Stimulated activated CD8-positive, alpha-beta memory T cell treated with anti-CD3 and anti-CD28 coated beads, Interleukin-12 subunit alpha, Interleukin-12 subunit beta, amount 100 ng/mL, for 4 hours (primary cell): Measurements from ENCODE around the gene EPB41L1.
A peak's percentile ranks its signal among the peaks of the same experiment; 100 is the strongest.
"Not testable (repeated sequence)": the region's sequence is repeated elsewhere in the genome, so short reads cannot be mapped to it uniquely, and the experiment has no call there.

Experiments used
- DNase-seq: peaks from one replicate; pipeline ENCODE4 v3.0.0-alpha.2; 2020; ENCODE audit warnings: low read depth

The EPB41L1 gene

DNA sequence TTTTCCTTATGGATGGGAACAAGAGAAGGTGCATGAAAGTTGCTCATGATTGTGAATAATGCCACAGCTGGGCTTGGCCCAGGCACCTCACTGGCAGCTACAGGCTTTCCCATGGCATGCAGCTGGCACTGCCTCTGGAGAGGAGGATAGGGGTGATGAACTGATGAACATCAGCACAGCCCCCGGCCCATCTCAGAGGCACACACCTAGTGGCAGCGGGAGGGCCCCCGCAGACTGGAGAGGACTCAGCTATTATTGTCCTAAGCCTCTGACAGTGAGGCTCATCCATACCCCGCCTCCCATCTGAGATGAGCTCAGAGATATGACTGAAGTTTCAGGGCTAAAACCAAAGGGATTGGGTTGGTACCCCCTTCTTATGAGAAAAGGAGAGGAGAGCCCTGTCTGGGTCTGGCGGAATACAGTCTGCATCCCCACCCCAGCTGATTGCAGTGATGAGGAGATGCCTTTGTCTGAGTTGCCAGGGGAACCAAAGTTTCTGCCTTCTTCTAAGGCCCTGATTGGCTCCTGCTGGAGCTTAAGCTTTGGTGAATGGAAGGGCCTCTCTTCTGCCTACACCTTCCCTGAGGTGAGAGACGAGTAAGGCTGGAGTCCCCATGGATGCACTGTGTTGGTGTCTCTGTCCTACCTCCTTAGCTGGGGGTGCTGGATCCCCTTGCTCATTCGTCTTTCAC is 27.6 kb upstream of the EPB41L1 start:
- DNase-seq, result no peak

DNA sequence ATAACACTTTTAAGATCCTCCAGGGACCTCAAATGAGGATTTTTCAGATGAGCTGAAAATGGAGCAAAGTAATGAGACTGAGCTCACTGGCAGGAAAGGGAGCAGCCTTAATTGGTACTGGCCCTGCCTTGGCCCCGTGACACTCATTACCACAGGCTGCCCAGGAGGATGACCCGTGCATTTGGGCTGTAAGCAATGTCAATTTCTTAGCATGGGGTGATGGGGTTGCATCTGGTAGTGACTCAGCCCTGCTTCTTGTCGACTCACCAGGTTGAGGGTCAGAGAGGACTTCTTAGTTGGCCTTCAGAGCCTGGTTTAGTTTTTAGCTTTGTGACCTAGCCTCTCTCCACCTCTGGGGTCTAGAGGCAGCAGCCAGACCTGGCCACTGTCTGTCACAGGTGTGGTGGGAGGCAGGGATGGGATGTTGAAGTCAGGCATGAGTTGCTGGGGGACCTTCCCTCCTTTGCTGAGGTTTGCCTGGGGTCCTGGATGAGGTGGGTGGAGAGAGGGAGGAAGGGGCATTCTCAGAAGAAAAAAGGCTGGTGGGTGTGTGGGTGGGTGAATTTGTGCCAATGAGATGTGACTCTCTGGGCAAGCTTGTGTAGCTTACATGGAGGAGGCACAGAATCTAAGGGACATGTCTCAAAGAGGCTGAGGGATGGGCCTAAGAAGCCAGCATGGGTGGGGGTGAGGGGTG is 25.9 kb upstream of the EPB41L1 start:
- DNase-seq, result no peak

DNA sequence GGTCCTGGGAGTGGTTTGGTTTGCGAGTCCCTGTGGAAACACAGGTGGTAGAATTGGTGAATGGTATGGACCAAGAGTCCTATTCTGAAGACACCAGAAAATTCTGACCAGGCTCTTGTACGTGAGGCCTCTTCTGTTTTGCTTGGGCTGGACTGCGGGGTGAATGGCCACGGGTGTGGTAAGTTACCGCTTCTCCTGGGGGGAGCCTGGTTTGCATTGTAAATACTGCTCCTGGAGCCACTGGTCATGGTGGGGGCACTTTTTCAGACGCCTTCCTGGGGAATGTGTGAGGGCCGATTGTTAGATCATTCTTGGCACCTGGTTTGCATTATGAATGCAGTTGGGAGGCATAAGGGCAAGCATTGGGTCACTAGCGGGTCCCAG is 25.4 kb upstream of the EPB41L1 start:
- no peak for DNase-seq

DNA sequence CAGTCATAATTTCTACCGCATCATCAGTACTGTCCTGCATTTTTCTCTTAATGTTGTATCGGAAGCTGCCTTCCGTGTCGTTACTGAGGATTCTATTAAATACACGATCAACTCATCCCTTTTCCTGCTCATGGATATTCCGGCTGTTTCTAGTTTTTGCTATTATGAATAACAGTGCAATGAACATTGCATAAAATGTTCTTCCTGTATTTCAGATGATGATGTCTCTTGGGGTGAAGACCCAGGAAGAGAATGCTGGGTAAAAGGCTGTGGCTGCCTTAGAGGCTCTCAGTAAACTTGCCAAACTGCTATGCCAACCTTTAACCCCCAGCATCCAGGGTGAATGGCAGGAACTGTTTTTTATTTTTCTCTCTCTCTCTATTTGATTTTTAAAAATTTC is 24.1 kb upstream of the EPB41L1 start:
- DNase-seq, result no peak

DNA sequence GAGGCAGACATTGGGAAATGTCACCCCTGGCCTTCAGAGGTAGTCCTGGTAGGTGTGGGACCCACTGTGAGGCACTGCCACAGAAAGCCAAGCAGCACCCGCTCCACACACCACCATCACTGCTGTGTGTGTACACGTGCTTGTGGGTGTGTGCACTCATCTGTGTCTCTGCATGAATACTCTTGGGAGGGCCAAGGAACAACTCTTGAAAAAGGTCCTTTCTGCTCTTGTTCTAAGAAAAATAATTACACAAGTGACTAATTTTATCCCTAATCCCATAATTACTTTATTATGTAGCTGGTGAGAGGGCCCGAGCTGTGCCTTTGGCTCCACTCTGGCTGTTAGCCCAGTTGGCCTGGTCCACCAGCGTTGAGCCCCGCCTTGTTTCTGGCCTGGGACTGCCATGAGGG is 21.7 kb upstream of the EPB41L1 start:
- no peak for DNase-seq

DNA sequence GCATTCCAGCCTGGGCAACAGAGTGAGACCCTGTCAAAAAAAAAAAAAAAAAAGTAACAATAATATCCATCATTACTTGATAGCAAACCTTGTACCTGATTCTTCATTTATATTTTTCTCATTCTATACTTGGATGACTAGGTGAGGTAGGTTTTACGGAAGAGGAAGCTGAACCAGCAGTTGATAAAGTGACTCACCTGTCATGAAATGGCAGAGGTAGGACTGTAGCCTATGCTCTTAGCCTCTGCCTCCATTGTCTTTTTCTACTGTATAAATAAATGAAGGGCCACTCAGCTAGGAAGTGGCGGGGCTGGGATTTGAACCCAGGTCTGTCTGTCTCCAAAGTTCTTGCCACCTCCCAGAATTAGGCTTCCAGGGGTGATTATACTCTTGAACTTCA is 20.7 kb upstream of the EPB41L1 start:
- no peak for DNase-seq

DNA sequence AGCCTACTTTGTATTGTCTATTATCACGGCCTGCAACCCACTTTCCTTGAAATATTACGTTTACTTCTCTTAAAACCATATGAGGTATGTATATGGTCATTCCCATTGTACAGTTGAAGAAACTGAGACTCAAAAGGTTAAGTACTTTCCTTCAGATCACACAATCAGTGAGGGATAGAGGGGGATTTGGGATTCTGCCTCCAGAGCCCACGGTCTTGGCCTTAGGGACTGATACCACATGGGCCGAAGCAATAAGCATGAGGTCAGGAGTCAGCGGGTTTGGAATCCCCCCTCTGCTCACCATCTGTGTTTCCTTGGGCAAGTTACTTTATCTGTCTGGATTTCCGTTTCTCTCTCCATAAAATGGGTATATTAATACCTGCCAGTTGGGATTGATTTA is 19.4 kb upstream of the EPB41L1 start:
- DNase-seq, result no peak

DNA sequence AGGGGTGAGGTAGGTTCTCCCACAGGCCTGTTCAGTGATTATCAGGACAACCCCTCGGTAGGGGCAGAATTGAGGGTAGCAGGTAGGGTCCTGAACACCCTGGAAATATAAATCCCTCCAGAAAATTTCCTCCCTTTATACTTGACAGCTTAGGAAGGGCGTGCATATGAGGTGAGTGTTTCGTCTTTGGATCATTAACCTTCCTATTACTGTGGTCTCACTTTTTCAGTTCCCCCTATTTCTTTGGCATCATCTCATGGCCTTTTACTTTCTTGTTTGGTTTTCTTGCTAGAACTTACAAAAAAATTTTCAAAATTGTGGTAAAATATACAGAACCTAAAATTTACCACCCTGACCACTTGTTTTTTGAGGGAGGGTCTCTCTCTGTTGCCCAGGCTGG is 18.7 kb upstream of the EPB41L1 start:
- no peak for DNase-seq

DNA sequence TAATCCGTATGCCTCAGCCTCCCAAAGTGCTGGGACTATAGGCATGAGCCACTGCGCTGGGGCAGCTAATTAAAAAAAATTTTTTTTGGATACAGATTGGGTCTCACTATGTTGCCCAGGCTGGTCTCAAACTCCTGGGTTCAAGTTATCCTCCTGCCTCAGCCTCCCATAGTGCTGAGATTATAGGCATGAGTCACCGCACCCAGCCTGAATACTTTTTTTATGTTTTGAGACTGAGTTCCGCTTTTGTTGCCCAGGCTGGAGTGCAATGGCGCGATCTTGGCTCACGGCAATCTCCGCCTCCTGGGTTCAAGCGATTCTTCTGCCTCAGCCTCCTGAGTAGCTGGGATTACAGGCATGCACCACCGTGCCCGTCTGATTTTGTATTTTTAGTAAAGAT is 17.2 kb upstream of the EPB41L1 start:
- DNase-seq, result not testable (repeated sequence)

DNA sequence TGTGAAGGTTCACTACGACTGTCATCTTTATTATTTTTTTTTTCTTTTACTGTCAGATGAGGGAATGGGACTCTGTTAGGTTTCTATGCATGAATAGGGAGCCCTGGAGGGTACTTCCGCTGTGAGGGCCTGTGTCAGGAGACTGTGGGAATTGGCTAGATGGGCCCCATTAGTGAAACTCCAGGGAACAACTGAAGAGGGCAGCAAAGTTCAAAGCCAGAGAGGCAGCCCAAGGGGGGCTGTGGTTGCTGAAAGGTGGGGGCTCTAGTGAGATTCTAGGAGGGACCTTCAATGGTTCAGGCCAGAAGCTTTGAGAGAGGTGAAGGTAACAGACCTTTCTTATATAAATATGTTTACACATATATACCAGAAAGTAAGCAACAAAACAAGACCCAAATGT is 13.2 kb upstream of the EPB41L1 start:
- no peak for DNase-seq

DNA sequence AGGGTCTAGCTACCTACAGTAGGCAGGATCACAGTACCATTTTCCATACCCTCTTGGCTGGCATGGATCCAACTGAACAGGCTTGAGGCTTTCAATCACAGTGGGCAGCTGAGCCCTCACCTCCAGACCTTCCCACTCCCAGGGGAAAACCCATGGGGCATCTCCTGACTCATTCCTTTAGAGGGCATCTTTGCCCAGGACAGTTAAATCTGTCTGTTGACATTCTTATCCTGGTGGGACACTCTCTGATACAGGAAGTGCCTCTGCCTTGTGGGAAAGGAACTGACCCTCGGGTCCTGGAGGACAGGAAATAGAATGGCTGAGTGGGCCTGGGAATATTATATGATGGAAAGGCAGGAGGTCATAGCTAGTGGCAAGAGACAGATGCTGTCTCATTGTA is 10.2 kb upstream of the EPB41L1 start:
- DNase-seq, result no peak

DNA sequence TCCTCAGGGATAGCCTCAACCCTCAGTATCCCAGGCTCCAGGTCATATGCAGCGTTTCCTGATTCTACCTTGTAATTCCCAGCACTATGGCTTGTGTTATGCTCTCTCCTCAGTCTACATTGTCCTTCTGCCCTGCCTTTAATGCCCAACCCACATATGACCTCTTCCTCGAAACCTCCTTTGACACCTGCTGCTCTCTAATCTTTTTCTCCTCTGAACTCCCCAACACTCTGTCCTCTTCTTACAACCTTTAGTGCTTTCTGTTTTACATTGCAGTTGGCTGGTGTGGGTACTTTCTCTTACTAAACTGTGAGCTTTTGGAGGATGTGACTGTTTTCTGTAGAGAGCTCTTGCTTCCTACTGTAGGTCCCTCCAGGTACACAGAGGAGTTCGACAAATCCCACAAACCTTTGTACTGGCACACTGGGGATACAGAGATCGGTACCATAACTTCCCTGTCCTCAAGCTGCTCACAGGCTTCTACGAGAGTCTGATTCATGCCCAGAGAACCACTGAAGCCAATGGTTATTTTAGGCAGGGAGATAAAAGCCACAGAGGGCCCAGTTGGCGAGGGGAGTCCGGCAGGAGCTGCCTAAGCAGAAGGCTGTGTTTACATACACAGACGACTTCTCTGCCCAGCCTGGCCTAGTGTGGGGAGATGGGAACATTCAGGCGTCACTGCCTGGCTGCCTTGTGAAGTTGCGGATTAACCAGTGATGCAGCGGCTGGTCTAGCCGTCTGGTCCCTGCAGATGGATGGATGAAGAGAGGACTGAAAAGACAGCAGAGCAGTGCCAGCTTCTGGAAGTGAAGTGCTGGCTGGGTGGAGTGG is 8.4 kb upstream of the EPB41L1 start:
- no peak for DNase-seq

DNA sequence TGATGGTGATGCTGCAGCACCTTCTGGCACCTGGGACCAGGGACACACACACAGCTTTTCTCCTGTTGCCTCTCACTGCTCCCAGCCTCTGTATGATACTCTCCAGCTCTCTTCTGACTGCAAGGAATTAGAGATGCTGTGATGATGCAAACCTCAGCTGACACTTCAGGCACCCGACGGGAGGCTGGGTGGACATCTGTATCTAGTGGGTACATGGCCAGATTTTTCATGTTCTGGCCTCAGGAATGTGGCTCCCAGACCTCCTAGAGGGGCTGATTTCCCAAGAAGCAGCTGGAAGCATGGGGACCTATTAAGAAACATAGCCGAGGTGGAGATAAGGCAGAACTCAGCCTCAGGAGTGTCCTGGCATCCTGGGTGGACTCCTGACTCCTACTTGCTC is 6.8 kb upstream of the EPB41L1 start:
- no peak for DNase-seq

DNA sequence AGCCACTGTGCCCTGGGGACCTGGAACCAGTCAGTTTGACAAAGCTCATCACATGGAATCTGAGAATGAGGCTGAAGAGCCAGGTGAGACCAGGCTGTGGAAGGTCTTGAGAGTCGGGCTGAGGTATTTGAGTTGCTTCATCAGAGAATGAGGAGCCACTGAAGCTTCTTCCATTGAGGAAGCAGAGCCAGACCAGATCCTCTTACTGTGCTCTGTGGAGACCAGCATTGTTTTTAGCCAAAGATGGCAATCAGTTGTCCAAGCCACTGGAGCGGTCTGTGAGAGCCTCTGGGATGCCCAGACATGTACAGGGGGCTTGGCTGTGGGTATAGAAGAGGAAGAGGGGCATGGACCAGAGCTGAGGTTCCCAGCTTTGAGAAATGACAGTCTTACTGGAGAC is 6.1 kb upstream of the EPB41L1 start:
- DNase-seq, result no peak

DNA sequence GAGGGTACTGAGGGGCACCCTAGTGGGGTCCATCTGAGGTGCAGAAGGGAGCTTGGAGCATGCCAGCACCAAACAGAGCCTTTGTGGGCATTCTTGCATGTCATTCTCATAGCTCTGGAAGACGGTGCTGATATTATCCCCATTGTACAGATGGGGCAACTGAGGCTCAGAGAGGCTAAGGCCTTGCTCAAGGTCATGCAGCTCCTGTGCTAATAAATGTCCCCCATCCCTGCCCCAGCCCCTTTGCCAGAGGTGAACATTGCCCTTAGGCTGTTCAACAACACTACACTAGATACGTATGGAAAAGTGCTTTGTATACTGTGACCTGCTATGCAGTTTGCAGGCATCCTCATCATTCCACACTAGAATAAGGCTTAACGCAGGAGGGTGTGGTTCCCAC is 5.5 kb upstream of the EPB41L1 start:
- no peak for DNase-seq

DNA sequence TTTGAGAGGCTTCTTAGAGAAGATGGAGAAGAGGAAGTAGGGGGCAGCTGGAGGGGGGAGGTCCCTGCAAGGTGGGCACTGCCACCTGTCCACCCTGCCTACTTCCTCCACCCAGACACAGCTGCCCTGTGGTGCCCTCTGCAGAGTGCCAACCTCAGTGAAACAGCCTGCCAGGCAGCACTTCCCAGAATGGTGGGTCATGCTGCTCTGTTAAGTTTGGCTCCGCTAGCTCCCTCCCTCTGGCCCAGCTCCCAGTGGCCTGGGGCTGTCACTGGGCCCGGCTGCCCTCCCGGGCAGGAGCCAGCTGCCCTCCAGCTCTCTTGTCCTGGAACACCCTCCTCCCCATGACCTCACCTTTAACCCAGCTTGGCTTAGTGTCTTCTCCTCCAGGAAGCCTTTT is 5.1 kb upstream of the EPB41L1 start:
- no peak for DNase-seq

DNA sequence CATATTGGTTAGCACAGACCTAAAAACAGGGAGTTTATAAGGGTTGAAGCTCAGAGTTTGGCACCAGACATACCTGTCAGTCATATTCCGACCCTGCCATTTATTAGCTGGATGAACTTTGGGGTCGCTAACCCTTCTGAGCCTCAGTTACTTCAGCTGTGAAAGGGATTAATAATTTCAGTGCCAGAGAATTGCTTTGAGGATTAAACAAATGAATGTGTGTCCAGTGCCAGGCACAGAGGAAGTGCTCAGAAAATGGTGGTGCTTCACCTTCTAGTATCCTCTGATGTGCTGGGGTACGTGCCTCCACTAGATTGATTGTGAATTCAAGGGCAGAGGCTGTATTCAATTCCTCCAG is 4.1 kb upstream of the EPB41L1 start:
- no peak for DNase-seq

DNA sequence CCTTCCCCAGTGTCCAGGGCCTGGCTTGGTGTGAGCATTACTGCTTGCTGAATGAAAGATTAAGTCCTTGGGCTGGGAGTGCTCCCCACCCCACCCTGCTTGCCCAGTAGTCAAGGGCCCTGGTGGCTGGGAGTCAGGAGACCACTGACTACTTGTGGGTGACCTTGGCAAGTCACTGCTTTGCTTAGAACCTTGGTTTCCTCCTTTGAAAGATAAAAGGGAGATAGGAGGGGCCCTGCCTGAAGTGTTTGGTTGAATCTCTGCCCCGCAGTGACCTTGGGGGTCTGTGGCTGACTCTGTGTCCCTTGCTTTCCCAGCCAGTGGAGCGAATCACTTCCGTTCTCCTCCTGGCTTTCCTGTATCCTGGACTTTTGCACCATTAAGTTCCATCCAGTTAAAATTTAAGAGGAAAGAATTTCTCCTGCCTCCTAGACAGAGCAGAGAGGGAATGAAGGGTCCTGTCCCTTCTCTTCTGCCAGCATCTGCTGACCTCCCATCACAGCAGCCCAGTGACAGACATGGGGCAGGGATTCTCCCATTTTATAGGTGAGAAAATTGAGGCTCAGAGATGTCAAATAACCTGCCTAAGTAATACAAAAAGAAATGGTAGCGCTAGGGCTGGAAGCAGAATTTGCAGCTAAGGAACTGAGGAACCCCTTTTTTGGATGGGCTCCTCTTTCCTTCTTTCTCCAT is 3.5 kb upstream of the EPB41L1 start:
- no peak for DNase-seq

DNA sequence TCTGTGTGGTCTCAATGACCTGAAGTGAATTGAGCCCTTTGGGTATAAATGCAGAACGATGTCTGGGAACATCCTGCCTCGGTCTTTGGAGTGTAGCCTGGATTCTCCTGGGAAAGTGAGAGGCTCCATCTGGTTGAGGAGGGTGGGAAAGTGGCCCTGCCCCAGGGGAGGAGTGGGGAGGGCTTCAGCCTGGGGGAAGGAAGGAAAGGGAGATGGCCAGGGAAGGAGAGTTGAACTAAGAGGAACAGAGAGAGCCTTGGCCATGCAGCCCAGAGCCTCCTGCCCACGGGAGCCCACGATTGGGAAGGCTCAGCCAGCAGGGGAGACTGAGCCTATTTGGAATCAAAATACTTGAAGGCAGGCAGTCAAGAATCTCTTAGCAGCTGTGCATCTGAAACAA is 2.3 kb upstream of the EPB41L1 start:
- DNase-seq, result no peak

DNA sequence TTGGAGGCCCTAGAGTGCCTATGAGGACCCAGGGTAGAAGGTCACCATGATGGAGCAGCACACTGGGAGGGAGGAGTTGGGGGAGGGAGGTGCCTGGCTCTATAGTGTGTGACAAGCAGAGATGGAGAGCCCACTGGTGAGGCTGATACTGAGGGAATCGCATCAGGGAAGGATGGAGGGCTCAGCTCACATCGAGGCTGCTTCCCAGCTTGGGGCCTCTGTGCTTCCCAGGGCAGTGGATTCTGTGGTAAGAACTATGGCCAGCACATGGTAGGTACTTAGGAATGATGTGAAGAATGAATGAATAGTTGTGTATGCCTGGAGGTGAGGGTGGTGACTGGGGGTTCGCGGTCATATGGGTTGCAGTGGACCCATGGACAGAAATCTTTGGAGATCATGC is 1.3 kb upstream of the EPB41L1 start:
- DNase-seq, result no peak

DNA sequence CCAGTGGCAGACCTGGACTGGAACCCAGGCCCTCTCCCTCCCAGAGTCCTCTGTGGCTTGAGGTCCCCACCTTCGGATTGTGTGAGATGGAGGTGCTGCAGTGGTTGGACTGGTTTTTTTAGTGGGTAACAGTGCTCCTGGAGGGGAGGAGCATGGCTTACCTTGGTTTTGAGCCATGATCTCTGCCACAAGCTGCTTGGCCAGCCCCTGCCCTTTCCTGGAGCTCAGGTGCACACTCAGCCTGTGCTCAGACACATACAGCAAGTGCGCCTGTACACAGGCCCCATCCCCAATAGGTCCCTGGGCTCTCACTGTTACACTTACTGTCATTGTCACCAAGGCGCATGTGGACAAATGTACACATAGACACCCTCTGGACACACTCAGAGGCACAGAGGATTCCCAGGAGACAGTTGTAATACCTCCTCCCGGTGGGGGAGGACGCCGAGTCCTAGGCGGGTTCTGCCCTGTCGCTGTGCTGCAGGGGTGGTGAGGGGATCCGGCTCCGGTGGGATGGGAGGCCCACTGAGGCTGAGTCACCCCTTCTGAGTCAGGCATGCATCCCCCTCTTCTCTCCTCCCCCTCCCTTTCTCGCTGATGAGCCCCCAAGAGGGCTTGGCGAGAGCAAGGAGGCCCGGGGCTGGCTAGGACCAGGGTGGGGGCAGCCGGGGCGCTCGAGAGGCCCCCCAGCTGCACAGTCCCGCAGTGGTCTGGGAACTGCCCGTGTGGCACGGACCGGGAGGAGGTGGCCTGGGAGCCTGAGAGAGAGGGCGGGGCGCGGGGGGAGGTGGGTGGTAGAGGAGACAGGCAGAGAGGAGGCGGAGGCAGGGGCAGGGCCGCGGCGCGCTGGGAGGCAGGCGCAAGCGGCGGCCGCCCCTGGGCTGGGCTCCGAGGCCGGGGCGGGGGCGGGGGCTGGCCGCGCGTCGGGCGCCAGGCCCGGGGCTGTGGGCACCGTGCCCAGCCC is 522 bp upstream of the EPB41L1 start:
- DNase-seq, result peak; percentile 14

DNA sequence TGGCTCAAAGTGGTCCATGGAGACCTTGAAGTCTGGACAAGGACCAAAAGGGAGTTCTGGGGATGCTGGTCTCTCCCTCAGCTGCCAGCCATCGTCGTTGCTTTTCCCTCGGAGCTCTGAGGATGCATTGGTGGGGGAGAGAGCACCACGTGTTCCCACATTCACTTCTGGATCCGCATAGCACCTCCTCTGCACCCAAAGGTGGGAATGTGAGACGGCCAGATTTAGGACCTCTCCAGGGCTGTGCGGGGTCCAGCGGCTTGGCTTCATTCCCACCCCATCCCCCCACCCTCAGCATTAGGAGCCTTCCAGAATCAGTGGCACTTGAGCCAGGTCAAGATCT is 1.1 kb downstream of the EPB41L1 start:
- no peak for DNase-seq
